Activated CD4-positive, alpha-beta T cell treated with anti-CD3 and anti-CD28 coated beads for 48 hours (primary cell): ENCODE data around the gene PFKL.

Experiments used
- DNase-seq: peaks from one replicate; pipeline ENCODE4 v3.0.0-alpha.2; 2020

PFKL gene

DNA sequence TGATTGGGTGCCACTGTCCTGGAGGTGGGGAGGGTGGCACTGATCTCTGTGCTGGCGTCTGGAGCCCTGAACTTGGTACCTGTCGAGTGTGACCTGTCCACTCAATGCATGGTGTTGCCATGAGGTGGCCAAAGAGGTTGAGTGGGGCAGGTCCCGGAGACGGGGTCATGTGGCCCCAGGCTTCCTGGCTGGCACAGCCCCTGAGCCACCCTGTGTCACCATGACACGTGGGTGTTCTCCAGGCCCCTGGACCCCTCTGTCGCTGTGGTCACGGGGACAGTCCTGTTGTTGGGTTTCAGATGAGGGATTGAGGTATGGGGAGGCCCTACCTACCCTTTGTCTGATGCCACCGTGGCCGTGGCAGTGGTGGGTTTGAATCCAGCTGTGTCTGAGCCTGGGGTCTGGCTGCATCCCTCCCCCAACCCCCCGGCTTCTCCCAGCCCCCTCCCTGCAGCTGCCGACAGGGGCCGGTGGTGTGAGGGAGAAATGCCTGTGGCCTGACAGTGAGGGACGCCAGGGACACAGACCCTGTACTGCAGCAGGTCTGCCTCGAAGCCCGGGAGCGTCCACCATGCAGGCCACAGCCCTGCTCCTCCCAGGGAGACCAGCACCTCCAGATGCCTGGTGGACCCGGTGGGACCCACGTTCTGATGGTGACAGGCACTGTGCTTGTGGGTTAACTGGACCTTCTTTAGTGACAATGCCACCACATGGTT lies 65.6 kb downstream of the PFKL start:
- DNase-seq, result no peak

DNA sequence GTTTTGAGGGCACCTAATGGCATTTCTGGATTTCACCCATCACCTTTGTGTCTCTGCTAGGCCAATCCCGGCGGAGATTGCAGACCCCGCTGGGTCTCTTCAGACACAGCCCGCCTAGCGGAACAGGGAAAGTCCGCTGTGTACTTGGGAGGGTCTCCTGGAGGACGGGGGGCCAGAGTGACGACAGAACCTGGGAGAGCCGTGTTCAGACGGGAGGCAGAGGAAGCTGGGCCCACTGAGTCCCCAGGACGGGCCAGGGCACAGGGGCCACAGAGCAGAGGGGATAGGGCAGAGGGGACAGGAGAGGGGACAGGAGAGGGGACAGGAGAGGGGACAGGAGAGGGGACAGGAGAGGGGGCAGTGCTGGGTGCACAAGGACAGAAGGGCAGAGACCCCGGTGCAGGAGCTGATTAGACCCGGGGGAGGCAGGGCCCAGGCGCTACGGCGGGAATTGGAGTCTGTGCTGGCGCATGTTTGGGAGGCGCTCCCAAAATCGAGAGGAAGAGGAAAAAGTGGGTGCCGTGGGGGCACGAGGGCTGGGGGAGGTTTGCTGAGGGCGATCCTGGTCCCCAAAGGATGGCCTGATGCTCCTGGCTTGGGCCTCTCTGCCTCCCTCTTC lies 66.2 kb downstream of the PFKL start:
- DNase-seq, result no peak

DNA sequence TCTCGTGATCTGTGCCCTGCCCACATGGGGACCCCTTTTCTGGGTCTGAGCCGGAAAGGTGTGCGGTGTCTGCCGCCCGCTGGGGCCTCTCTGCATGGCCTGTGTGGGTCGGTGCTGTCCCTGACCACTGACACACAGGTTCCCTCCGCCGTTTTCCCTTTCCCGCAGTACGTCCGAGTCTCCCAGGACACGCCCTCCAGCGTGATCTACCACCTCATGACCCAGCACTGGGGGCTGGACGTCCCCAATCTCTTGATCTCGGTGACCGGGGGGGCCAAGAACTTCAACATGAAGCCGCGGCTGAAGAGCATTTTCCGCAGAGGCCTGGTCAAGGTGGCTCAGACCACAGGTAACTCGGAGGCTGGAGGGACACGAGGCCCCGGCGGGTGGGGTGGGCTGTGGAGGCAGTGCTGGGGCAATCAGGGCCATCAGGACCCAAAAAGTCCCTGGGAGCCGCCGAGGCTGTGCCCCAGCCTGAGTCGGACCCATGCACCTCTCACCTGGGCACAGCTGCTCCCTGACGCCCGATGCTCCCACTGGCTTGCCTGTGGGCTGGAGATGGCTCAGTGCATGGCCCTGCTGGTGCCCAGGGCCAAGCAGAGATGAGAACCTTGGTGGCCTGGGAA lies 66.8 kb downstream of the PFKL start:
- DNase-seq, result no peak

DNA sequence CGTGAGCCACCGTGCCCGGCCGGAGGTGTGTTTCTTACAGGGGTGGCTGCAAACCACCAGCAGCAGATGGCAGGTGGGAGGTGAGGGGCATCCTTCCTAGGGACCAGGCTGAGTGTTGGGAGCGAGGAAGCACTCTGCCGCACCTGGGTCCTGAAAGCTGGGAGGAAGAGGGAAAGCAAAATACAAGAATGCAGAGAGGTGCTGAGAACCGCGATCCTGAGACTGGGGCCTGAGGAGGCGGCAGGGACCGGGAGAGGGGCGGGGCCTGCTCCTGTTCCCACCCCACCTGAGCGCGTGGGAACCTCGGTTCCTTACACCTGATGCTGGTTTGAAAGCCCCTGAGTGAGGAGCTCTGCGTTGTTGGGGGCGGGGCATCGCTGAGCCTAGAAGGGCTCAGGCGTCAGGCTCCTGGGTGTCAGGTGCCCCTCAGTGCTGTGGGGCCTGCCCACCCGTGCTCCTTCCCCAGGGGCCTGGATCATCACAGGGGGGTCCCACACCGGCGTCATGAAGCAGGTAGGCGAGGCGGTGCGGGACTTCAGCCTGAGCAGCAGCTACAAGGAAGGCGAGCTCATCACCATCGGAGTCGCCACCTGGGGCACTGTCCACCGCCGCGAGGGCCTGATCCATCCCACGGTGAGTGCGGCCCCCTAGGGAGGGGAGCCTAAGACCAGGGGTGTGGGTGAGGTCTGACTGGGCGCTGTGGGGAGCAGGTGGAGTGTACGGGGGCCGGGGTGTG lies 69.0 kb downstream of the PFKL start:
- DNase-seq, result no peak

DNA sequence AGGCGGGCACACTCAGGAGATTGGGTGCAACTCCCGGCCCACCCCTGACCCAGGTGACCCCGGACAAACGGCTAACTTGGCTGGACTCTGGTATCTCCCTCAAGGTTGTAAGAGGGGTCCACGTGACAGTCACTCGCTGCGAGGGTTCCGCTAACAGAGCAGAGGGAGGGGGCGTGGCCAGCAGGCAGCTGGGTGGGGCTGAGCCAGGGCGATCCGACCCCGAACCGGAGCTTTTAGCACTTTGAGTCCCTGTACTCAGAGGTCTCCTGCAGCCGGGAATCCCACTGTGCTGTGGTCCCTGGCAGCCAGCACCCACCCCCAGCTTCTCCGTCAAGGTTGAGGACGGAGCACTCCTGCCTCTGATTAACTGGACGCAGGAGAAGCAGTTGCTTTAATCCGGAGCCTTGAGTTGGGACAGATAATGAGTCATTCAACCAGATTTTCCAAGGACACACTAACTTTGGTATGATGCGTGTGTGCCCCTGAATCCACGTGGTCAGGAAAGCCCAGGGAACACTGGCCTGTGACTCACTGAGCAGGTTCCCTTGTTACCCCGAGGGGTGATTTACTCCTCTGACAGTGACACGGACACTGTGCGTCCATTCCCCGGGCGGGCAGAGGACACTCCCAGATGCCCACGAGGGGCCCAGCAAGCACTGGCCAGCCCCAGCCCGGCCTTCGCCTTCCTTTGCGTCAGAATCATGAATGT lies 70.3 kb downstream of the PFKL start:
- DNase-seq, result no peak

DNA sequence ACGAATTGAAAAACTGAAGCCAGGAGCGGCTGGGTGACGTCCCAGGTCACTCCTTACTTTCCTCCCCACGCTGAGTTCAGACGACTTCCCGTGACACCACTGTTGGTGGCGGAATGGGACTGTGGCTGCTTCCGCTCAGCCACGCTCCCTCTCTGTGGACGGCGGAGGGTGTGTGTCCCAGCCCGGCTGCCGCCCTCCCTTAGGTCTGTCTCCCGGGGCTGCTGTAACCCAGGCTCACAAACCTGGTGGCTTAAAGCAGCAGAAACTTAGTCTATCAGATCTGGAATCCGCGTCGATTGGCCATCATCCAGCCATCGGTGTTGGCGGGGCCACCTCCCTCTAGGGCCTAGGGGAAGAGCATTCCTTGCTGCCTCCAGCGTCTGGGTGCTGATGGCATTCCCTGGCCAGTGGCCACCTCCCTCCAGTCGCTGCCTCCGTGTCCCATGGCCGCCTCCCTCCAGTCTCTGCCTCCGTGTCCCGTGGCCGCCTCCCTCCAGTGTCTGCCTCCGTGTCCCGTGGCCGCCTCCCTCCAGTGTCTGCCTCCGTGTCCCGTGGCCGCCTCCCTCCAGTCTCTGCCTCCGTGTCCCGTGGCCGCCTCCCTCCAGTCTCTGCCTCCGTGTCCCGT lies 71.0 kb downstream of the PFKL start:
- DNase-seq, result no peak

DNA sequence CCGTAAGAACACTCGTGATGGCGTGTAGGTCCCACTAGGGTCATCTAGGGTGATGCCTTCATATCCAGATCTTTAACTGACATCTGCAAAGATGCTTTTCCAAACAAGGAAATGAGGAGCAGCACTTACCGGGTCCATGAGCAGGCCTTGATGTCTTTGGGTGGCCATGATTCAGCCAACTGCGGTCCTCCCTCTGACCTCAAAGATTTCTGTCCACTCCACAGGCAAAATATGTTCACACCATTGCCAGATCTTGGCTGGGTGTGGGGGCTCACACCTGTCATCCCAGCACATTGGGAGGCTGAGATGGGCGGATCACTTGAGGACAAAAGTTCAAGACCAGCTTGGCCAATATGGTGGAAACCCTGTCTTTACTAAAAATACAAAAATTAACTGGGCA lies 71.7 kb downstream of the PFKL start:
- DNase-seq, result no peak

DNA sequence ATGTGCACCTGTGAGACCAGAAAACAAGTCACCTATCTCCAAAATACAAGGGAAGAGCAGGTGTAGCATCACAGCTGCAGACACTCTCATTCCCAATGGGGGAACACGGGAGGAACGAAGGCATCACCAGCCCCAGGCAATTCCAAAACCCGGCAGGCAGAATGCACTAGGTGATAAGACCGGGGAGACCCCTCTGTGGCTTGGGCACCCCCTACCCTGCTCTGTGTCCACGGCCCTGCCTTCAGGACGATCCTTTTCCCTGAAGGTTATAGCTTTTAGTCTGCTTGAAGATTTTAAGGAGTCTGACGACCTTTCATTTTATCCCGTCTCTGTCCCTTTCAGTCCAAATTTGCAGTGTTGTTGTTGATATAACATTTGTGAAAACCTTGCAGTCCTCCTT lies 72.8 kb downstream of the PFKL start:
- DNase-seq, result no peak

DNA sequence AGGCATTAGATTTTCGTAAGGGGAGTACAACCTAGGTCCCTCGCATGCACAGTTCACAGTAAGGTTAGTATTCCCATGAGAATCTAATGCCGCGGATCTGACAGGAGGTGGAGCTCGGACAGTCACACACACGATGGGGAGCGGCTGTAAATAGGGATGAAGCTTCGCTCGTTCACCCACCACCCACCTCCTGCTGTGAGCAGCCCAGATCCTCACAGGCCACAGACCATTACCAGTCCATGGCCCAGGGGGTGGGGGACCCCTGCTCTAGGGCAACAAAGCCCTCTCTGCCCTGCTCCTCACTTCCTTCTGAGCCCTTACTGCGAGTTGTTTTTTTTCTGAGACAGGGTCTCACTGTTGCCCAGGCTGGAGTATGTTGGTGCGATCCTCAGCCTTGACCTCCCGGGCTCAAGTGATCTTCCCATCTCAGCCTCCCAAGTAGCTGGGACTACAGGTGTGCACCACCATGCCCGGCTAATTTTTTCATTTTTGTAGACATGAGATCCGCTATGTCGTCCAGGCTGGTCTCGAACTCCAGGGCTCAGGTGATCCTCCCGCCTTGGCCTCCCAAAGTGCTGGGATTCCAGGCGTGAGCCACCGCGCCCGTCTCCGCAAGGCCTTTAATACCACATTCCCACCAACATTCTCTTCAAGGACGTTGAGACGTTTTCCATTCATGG lies 74.9 kb downstream of the PFKL start:
- no peak for DNase-seq

DNA sequence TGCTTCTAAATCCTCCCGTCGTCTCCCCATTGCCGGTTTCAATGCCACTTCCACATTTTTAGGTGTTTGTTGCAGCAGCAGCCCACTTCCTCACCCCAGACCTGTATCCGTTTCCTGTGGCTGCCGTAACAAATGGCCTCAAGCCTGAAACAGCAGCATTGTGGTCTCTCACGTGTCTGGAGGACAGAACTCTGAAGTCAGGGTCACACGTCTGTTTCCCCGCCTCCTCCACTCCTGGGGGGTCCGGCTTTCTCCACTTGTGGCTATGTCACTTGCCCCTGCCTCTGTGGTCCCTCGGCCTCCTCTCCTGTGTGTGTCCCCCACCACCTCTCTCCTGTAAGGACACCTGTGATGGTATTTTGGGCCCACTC lies 75.4 kb downstream of the PFKL start:
- no peak for DNase-seq

DNA sequence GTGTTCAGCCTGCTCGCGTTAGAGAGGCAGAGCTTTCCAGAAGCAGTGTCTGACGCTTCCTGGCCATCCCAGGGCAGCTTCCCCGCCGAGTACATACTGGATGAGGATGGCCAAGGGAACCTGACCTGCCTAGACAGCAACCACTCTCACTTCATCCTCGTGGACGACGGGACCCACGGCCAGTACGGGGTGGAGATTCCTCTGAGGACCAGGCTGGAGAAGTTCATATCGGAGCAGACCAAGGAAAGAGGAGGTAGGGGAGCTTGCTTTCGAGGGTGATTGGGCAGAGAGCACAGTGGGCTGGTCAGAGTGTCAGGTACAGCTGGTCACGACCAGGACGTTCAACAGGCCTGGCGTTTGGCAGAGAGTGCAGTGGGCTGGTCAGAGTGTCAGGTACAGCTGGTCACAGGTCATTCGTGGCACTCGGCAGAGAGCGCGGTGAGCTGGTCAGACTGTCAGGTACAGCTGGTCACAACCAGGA lies 75.9 kb downstream of the PFKL start:
- DNase-seq, result no peak

DNA sequence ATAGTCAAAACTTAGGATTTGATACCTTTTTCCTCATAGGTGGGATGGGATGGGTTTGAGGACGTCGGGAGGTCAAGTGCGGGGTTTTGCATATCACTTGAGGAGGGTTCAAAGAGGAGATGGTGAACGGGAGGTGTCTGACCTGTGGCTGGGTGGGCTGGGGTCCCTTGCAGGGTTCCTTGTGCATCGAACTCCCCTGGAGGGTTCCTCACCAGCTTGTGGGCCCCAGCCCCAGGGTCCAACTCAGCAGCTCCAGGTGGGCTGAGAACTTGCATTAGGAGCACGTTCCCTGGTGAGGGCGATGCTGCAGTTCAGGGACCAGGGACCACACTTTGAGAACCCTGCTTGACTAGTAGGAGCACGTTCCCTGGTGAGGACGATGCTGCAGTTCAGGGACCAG lies 76.8 kb downstream of the PFKL start:
- DNase-seq, result no peak
